ENCODE results near the gene RTN3.
"Not testable (repeated sequence)": the region's sequence is repeated elsewhere in the genome, so short reads cannot be mapped to it uniquely, and the experiment has no call there.

The RTN3 gene

GRCh38 chr11:63681321-63682065, at the start of gene RTN3:
TSS of gene RTN3 (plus strand) at chr11:63681500. CDS start at chr11:63681637, 137 bp downstream.
- DNase-seq (ENCODE audit: low read depth), result peak; percentile 98

GRCh38 chr11:63635762-63636465, 45.4 kb upstream of the RTN3 start:
- peak; percentile 36 for DNase-seq (ENCODE audit: low read depth)

- not testable (repeated sequence) for DNase-seq (ENCODE audit: low read depth)
Observed at GRCh38 chr11:63638436-63638835, 42.9 kb upstream of the RTN3 start.

GRCh38 chr11:63639199-63639832, 42.0 kb upstream of the RTN3 start:
- no peak for DNase-seq (ENCODE audit: low read depth)

- DNase-seq (ENCODE audit: low read depth), result no peak
Observed at GRCh38 chr11:63641727-63642126, 39.6 kb upstream of the RTN3 start.

GRCh38 chr11:63643205-63643604, 38.1 kb upstream of the RTN3 start:
- DNase-seq (ENCODE audit: low read depth), result no peak

- no peak for DNase-seq (ENCODE audit: low read depth)
Observed at GRCh38 chr11:63652671-63653070, 28.6 kb upstream of the RTN3 start.

GRCh38 chr11:63660972-63661371, 20.3 kb upstream of the RTN3 start:
- DNase-seq (ENCODE audit: low read depth), result no peak

- no peak for DNase-seq (ENCODE audit: low read depth)
Observed at GRCh38 chr11:63663809-63664208, 17.5 kb upstream of the RTN3 start.

- DNase-seq (ENCODE audit: low read depth), result no peak
Observed at GRCh38 chr11:63666874-63667273, 14.4 kb upstream of the RTN3 start.

GRCh38 chr11:63667995-63668795, 13.1 kb upstream of the RTN3 start:
- DNase-seq (ENCODE audit: low read depth), result peak; percentile 96

GRCh38 chr11:63670096-63670432, 11.2 kb upstream of the RTN3 start:
- no peak for DNase-seq (ENCODE audit: low read depth)

- DNase-seq (ENCODE audit: low read depth), result no peak
Observed at GRCh38 chr11:63670433-63671321, 10.6 kb upstream of the RTN3 start.

- DNase-seq (ENCODE audit: low read depth), result peak; percentile 99
Observed at GRCh38 chr11:63671322-63672155, 9.8 kb upstream of the RTN3 start, which contains the start of gene ATL3. TSS of gene ATL3 (minus strand) at chr11:63671376. CDS start at chr11:63671335, 41 bp downstream.

GRCh38 chr11:63672156-63672463, 9.2 kb upstream of the RTN3 start:
- no peak for DNase-seq (ENCODE audit: low read depth)

GRCh38 chr11:63672936-63673539, 8.3 kb upstream of the RTN3 start:
- no peak for DNase-seq (ENCODE audit: low read depth)

GRCh38 chr11:63673579-63673978, 7.7 kb upstream of the RTN3 start:
- DNase-seq (ENCODE audit: low read depth), result no peak

- DNase-seq (ENCODE audit: low read depth), result no peak
Observed at GRCh38 chr11:63680834-63681320, 423 bp upstream of the RTN3 start.

GRCh38 chr11:63682066-63683021, 1.0 kb downstream of the RTN3 start:
- no peak for DNase-seq (ENCODE audit: low read depth)

All from HS-27A (cell line).